Astrocyte of the hippocampus (primary cell): ENCODE results near the gene KCNIP4.

Experiments
- DNase-seq: peaks from one replicate; pipeline ENCODE4 v3.0.0; 2011; ENCODE audit warnings: low read depth, low spot score

KCNIP4 gene

DNA sequence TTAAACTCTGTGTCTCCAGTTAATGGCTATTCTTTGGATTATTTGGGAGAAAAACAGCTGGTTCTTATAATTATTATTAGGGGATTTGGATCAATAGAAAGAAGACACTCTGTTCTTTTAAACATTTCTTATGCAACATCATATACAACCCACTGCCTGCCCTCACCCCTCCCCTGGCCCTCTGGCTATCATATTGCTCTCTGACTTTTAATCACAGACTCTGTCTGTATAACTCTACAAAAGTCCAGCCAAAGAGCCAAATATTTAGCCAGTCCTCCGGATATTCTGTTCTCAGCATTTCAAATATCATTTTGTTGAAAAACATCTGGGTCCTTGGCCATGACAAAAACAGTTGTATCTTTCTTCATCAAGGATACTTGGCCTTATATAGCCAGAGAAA lies 1267.3 kb downstream of the KCNIP4 start:
- DNase-seq, result no peak

DNA sequence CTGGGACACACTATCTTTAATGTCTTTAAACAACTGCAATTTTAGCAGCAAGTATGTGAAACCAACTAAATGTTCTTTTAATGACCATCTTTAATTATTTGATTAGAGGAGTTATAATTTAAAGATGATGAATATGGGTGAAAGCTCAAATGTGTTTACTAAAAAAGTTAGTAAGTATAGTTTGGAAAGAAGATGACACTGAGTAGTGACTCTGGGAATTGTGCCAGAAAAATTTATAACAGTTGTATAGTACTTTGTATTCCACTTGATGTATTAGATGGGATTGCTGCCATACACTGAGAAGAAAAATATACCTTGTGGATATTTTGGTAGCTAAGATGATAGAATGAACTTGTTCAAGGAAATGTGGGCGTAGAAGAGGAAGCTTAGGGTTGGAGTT lies 1267.8 kb downstream of the KCNIP4 start:
- no peak for DNase-seq

DNA sequence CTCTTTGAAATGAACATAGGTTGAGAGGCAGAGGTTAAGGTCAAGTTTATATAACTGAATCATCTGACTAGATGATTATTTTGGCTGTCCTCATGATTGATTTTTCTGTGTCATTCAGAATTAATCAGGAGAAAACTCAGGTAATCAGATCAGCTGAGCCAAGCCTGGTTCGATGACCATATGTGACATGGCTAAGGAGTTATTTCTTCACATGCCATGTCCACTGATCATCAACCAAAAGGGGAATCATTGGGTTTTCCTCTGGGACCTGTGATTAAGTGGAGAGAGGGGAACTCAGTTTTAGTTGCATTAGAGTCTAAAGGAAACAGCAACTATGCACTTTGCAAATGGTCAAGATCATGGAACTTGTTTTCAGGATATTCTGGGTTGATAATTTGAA lies 1268.6 kb downstream of the KCNIP4 start:
- no peak for DNase-seq
